22Rv1 (cell line): ENCODE data around the gene S1PR1.

Source experiments
- H3K27ac ChIP-seq: fragments of 450-650 bp; 2 replicates; pipeline ENCODE4 v1.5.1; 2017
- ZFX ChIP-seq: fragments of 450-650 bp; IDR thresholded peaks from 2 replicates; pipeline ENCODE4 v1.6.1; 2017; ENCODE audit warnings: antibody characterized with exemption, borderline replicate concordance
- TF ChIP-seq, protein P1 (sequence below): fragments of 450-650 bp; IDR thresholded peaks from 2 replicates; pipeline ENCODE4 v1.5.1; 2017; ENCODE audit warnings: mild to moderate bottlenecking

Gene S1PR1

GRCh38 chr1:101262060-101262459 is 25.2 kb downstream of the S1PR1 start:
- H3K27ac ChIP-seq: no peak overlapping the region
- no peak for TF ChIP-seq ZFX
- TF ChIP-seq, protein P1, sequence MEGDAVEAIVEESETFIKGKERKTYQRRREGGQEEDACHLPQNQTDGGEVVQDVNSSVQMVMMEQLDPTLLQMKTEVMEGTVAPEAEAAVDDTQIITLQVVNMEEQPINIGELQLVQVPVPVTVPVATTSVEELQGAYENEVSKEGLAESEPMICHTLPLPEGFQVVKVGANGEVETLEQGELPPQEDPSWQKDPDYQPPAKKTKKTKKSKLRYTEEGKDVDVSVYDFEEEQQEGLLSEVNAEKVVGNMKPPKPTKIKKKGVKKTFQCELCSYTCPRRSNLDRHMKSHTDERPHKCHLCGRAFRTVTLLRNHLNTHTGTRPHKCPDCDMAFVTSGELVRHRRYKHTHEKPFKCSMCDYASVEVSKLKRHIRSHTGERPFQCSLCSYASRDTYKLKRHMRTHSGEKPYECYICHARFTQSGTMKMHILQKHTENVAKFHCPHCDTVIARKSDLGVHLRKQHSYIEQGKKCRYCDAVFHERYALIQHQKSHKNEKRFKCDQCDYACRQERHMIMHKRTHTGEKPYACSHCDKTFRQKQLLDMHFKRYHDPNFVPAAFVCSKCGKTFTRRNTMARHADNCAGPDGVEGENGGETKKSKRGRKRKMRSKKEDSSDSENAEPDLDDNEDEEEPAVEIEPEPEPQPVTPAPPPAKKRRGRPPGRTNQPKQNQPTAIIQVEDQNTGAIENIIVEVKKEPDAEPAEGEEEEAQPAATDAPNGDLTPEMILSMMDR: no peak

GRCh38 chr1:101262630-101263348 is 26.0 kb downstream of the S1PR1 start:
- H3K27ac ChIP-seq: no peak overlapping the region
- TF ChIP-seq ZFX: no peak
- TF ChIP-seq, protein P1: no peak

GRCh38 chr1:101264697-101265096 is 27.9 kb downstream of the S1PR1 start:
- no peak for TF ChIP-seq ZFX
- TF ChIP-seq, protein P1: no peak
- H3K27ac ChIP-seq: no peak overlapping the region

DNA sequence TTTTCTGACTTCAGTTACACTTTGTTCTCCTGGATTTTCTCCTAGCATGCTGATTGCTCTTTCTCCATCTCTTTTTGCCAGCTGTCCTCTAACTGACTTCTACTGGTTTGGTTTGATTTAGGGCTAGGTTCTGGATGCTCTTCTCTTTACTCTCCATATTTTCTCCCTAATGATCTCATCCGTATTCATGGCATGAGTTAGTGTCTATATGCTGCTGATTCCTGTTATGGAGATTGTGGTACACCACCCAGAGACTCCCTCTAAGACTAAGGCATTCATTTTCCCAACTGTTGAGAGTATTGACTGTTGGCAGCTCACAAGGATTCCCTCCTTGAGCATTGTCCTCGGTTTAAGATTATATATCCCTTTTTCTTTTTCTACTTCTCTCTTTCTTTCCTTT is 28.9 kb downstream of the S1PR1 start:
- H3K27ac ChIP-seq: no peak overlapping the region
- TF ChIP-seq ZFX: no peak

GRCh38 chr1:101267082-101267481 is 30.3 kb downstream of the S1PR1 start:
- no peak overlapping the region for H3K27ac ChIP-seq
- TF ChIP-seq, protein P1: no peak
- TF ChIP-seq ZFX: no peak

DNA sequence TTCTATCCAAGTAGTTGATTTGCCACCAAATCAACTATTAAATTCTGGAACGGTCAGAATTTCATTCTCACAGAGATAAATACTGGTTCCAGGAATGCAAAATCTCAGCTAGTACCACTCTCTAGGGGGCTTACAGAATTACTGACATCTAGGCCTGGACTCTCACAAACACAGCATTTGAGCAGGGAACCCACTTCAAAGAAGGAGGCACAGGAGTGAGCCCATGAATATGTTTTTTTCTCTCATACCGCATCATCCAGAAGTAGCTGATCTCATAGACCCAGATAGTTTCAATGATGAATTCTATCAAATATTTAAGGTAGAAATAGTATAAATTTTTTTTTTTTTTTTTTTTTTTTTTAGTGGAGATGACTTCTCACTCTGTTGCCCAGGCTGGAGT is 32.1 kb downstream of the S1PR1 start:
- TF ChIP-seq ZFX: no peak
- TF ChIP-seq, protein P1: no peak
- H3K27ac ChIP-seq: no peak overlapping the region

DNA sequence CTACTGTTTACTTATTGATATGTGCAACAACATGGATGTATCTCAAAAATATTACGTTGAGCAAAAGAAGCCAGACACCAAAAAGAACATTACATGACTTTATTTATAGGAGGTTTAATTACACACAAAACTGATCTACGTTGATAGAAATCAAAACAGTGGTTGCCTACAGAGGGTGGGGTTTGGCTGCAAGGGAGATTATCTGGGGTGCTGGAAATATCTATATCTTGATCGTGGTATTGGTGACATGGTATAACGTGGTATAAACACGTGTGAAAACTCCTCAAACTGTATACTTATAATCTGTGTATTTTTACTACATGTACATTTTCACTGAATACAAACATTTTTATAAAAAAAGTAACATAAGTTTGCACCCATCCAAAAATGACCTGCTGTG is 38.9 kb downstream of the S1PR1 start:
- no peak for TF ChIP-seq ZFX
- TF ChIP-seq, protein P1: no peak
- H3K27ac ChIP-seq: no peak overlapping the region

DNA sequence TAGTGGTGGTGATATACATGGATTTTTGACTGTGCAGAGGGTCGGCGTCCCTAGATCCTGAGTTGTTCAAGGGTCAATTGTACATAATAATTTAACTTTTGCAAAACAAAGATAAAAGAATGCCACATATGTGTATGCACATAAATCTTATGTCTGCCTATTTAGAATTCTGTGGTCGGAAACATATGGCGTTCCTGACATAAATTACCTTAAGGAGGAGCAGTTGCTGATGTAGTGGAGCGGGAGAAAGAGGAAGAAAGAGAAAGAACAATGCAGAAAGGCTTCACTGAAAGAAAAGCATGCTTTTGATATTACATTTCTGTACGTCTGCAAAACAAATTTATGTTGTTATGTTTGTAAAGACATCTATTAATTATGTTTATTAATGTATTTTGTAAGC is 40.0 kb downstream of the S1PR1 start:
- TF ChIP-seq ZFX: no peak
- TF ChIP-seq, protein P1: no peak

More for the DNA sequence above, 40.0 kb downstream of the S1PR1 start:
- no peak overlapping the region for H3K27ac ChIP-seq
